ENCODE measurements around the gene CD300LD.

The CD300LD gene

GRCh38 chr17:74546586-74546985 is 45.5 kb downstream of the CD300LD start:
- H3K27me3 ChIP-seq (ENCODE audit: insufficient read depth, low read depth) = peaks cover 61% of the 10 kb centered on the region

GRCh38 chr17:74545843-74546230 is 46.2 kb downstream of the CD300LD start, which contains the start of gene CD300C:
CD300C (minus strand) TSS chr17:74546115; CDS start chr17:74545782, 333 bp downstream.
- H3K4me1 ChIP-seq (ENCODE audit: low read depth, poor library complexity, severe bottlenecking) = no peaks in the 10 kb centered on the region
- no peak for TF ChIP-seq CTCF (conservative IDR thresholded peaks at IDR 0.05; ENCODE audit: low read depth, low read length)
- no peak within 1 kb of the TSS for H3K27ac ChIP-seq
- H3K4me2 ChIP-seq = no peak within 1 kb of the TSS
- H3K9ac ChIP-seq = no peak within 1 kb of the TSS
- H3K27me3 ChIP-seq (ENCODE audit: insufficient read depth, low read depth) = peaks cover 69% of the 10 kb centered on the region
- no peaks in the 10 kb centered on the region for H4K20me1 ChIP-seq (ENCODE audit: insufficient read depth)
- no peaks in the 10 kb centered on the region for H3K79me2 ChIP-seq (ENCODE audit: insufficient read depth, low read depth)
- H2AFZ ChIP-seq (ENCODE audit: low read depth) = no peak within 1 kb of the TSS
- no peaks in the 10 kb centered on the region for H3K36me3 ChIP-seq (ENCODE audit: insufficient read depth)
- no peak within 1 kb of the TSS for H3K4me3 ChIP-seq (IDR thresholded peaks at IDR 0.05; ENCODE audit: insufficient read depth, low read depth, low read length)

More at GRCh38 chr17:74546586-74546985, 45.5 kb downstream of the CD300LD start:
- Histone ChIP-seq H3K4me2 (no peak overlapping the region), H4K20me1 (ENCODE audit: insufficient read depth) (no peaks in the 10 kb centered on the region), H3K79me2 (ENCODE audit: insufficient read depth, low read depth) (no peaks in the 10 kb centered on the region), H3K4me3 (IDR thresholded peaks at IDR 0.05; ENCODE audit: insufficient read depth, low read depth, low read length) (no peak overlapping the region), H3K27ac (no peak overlapping the region), H3K36me3 (ENCODE audit: insufficient read depth) (no peaks in the 10 kb centered on the region), H2AFZ (ENCODE audit: low read depth) (no peak overlapping the region), H3K9ac (no peak overlapping the region), H3K4me1 (ENCODE audit: low read depth, poor library complexity, severe bottlenecking) (no peaks in the 10 kb centered on the region)
- no peak for TF ChIP-seq CTCF (conservative IDR thresholded peaks at IDR 0.05; ENCODE audit: low read depth, low read length)

- Histone ChIP-seq H4K20me1 (ENCODE audit: insufficient read depth) (no peaks in the 10 kb centered on the region), H3K27me3 (ENCODE audit: insufficient read depth, low read depth) (peaks cover 75% of the 10 kb centered on the region), H3K27ac (no peak overlapping the region), H3K4me3 (IDR thresholded peaks at IDR 0.05; ENCODE audit: insufficient read depth, low read depth, low read length) (no peak overlapping the region), H3K36me3 (ENCODE audit: insufficient read depth) (no peaks in the 10 kb centered on the region), H2AFZ (ENCODE audit: low read depth) (no peak overlapping the region), H3K4me1 (ENCODE audit: low read depth, poor library complexity, severe bottlenecking) (no peaks in the 10 kb centered on the region), H3K9ac (no peak overlapping the region), H3K79me2 (ENCODE audit: insufficient read depth, low read depth) (no peaks in the 10 kb centered on the region), H3K4me2 (no peak overlapping the region)
- no peak for TF ChIP-seq CTCF (conservative IDR thresholded peaks at IDR 0.05; ENCODE audit: low read depth, low read length)
Observed at GRCh38 chr17:74544991-74545842, 46.9 kb downstream of the CD300LD start.

- no peak overlapping the region for H3K4me3 ChIP-seq (IDR thresholded peaks at IDR 0.05; ENCODE audit: insufficient read depth, low read depth, low read length)
- peaks cover 83% of the 10 kb centered on the region for H3K27me3 ChIP-seq (ENCODE audit: insufficient read depth, low read depth)
Observed at GRCh38 chr17:74543891-74544760, 48.0 kb downstream of the CD300LD start.

More at GRCh38 chr17:74543891-74544760, 48.0 kb downstream of the CD300LD start:
- no peak overlapping the region for H3K27ac ChIP-seq
- H3K9ac ChIP-seq = no peak overlapping the region
- H3K79me2 ChIP-seq (ENCODE audit: insufficient read depth, low read depth) = no peaks in the 10 kb centered on the region
- H3K36me3 ChIP-seq (ENCODE audit: insufficient read depth) = no peaks in the 10 kb centered on the region
- no peak overlapping the region for H2AFZ ChIP-seq (ENCODE audit: low read depth)
- no peak for TF ChIP-seq CTCF (conservative IDR thresholded peaks at IDR 0.05; ENCODE audit: low read depth, low read length)
- H4K20me1 ChIP-seq (ENCODE audit: insufficient read depth) = no peaks in the 10 kb centered on the region
- no peaks in the 10 kb centered on the region for H3K4me1 ChIP-seq (ENCODE audit: low read depth, poor library complexity, severe bottlenecking)
- H3K4me2 ChIP-seq = no peak overlapping the region
